DMS153 treated with DMSO at 0.1 percent for 48 hours (cell line): ENCODE measurements around the gene ATP11A.
A peak's percentile ranks its signal among the peaks of the same experiment; 100 is the strongest.
"Not testable (repeated sequence)": the region's sequence is repeated elsewhere in the genome, so short reads cannot be mapped to it uniquely, and the experiment has no call there.

ENCODE experiments used
- DNase-seq: peaks from one replicate; lab custom pipeline; 2025; ENCODE audit not compliant: unreplicated experiment; lab: John Stamatoyannopoulos, UW

The ATP11A gene

DNA sequence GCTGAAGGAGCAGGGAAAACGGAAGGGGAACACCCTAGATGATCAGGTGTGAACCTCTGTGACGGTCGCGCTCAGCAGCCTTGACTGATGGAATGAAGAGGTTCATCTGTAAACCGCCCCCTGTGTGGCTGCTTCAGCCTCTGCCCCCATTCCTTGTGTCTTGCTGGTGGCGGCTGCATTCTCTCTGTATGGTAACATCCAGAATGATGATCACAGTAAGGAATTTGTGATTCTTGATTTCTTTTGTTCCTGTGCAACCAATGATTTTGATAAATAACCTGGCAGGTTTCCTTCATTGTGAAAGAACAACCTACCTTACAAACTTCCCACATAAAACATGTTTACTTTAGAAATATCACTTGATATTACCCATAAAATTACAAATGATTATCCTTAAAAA is 160.4 kb downstream of the ATP11A start:
- no peak for DNase-seq

DNA sequence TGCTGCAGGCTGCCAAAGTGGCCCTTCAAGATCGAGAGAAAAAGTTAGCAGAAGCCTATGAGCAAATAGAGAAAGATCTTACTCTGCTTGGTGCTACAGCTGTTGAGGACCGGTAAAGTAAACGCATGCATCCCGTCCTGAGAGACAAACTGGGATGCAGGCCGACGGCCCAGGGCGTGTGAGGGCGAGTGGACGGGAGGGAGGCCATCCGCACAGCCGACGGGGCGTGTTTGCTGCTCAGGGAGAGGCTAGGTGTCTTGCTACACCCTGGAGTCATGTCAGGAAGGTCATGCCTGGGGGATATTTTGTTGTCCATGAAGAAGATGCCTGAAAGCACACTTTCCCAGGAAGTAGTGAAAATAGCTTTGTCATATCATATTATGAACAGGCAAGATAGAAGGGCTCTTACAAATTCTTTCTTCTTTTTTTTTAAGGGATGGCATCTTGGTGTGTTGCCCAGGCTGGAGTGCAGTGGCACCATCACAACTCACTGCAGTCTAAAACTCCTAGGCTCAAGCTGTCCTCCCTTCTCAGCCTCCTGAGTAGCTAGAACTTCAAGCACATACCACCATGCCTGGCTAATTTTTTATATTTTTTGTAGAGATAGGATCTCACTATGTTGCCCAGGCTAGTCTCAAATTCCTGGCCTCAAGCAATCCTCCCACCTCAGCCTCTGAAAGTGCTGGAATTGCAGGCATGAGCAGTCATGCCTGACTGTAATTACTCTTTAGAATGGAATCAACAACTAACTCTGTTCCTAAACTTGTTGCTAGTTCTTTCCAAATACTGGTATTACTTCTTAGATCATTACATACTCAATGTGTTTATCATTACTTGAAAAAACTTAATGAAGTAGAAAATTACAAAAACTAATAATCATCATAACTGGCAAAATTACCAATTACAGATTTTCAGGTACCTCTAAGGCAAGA is 161.5 kb downstream of the ATP11A start:
- no peak for DNase-seq

DNA sequence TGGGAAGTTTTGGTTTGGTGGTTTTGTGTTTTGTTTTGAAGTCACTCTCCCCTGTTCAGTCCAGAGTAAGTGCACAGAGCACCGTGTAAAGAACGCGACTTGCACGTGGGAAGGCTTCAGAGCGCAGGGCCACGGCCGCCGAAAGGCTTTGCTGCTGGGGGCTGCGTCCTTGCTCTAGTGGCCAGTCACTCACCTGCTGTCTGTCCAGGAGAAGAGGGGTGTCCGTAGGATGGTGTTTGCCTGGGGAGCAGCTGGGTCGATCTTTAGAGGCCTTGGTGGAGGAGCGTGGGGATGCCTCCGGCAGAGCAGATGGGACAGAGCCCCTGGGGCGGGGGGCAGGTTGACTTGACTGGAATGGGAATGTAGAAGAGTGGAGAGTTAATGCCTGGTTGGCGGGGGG is 162.6 kb downstream of the ATP11A start:
- DNase-seq = no peak

DNA sequence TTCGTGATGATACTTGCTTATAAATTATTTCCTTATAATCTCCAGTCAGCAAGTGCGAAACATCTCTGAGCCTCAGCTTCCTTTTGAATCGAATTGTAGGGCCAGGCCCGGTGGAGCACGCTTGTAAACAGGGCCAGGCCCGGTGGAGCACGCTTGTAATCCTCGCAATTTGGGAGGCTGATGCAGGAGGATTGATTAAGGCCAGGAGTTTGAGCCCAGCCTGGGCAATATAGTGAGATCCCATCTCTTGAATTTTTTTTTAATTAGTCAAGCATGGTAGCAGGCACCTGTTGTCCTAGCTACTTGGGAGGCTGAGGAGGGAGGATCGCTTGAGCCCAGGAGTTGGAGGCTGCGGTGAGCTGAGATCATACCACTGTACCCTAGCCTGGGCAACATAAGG is 163.0 kb downstream of the ATP11A start:
- no peak for DNase-seq

DNA sequence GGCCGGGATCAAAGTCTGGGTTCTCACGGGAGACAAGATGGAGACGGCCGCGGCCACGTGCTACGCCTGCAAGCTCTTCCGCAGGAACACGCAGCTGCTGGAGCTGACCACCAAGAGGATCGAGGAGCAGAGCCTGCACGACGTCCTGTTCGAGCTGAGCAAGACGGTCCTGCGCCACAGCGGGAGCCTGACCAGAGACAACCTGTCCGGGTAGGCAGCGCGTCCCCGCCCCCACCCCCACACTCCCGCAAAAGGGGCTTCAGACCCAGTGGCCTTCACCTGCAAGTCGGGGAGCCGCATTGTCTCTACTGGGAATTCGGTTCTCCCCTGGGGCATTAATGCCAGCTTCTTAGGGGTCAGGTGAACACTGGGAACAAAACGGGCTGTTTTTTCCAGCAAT is 164.5 kb downstream of the ATP11A start:
- no peak for DNase-seq

DNA sequence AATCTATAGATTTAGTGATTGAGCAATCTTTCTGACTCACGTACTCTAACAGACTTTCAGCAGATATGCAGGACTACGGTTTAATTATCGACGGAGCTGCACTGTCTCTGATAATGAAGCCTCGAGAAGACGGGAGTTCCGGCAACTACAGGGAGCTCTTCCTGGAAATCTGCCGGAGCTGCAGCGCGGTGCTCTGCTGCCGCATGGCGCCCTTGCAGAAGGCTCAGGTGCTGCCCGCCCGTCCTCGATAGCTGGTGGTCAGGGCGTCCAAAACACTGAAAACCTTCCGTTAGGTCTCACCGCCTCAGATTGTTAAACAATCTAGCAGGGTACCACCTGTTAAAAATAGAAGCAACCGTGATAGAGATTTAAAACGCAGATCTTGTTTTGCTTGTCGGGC is 166.0 kb downstream of the ATP11A start:
- no peak for DNase-seq

DNA sequence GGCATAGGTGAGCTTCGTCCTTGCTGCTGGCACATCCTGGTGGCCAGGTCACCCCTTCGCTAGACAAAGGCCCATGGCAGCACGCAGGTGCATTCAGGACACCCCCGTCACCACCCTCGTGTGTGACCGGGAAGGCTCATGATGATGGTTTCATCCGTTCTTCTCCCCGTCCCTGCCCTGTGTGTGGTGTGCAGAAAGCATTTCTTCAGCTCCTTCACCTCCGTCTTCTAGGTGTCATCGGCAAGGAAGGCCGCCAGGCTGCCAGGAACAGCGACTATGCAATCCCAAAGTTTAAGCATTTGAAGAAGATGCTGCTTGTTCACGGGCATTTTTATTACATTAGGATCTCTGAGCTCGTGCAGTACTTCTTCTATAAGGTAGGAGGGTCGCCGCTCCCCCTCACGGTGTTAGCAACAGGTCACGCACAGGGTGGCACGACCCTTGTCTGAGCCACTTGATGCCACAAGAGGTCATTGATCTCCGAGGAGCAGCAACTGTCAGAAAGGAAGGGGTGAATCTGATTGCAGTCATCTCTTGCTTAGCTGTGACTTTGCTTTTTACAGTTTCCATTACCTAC is 168.2 kb downstream of the ATP11A start:
- DNase-seq = no peak

DNA sequence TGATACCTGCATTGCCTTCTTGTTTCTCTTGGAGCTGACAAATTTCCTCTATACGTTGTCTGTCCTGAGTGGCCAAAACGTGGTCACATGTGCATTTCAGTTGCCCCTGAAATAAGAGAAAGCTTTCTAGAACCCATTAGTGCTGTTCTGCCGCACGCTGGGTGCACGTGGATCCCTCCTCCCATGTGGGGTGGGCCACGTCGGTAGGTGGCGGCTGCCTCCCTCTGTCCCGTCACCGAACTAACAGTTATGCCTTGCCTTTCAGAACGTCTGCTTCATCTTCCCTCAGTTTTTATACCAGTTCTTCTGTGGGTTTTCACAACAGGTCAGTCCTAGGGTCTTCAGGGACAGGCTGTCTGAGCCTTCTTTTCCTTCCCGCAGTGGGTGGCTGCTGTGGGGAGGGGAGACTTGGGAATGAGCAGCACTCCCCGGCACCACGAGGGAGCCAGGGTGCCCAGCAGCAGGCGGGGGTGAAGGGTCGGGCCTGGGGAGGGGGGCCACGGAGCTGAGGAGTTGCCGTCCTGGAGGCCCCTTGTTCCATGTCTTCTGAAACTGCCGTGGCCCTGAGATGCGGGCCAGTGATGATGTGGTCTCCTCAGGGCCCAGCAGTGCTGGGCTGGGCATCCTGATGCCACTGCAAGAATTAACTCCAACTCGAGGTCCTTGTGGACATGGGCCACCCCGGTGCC is 169.4 kb downstream of the ATP11A start:
- no peak for DNase-seq

DNA sequence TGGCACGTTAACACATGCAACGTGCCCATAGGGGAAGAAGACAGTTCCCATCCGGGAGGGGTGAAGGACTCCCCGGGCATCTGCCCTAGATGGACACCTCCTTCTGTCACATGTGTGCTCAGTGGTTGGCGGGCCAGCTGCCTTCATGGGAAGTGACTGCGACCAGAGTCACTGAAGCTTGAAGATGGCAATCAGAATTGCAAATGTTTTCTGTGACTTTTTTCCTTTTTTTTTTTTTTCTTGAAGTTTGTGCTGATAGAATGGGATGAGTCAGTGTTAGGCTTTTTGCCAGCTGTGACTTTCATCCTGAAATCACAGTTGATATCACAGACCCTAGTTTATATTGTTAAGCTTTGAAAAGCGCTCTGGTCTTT is 170.0 kb downstream of the ATP11A start:
- no peak for DNase-seq

DNA sequence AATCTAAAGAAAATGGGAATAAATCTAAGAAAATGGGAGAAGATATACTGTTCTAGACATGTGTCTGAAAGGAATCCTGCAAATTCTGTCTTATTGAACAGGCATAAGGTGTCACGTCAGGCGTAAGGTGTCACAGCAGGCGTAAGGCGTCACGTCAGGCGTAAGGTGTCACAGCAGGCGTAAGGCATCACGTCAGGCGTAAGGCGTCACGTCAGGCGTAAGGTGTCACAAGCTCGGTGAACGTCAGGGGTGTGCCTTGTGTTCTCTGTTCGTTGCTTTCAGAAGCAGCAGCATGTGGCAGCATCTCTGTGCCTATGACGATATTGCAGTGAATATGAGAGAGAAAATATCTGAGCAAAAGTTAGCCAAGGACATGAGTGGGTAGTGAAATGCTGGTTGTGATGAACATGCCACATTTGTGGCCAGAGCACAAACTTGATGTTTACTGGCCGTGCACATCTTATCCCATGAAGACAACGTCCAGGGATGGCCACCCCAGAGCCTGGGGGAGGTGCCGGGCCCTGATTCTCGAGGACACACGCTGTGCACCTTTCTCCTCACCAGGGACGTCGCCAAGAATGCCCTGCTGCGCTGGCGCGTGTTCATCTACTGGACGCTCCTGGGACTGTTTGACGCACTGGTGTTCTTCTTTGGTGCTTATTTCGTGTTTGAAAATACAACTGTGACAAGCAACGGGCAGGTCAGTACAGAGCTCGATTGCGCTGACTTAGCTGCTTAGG is 172.2 kb downstream of the ATP11A start:
- no peak for DNase-seq

DNA sequence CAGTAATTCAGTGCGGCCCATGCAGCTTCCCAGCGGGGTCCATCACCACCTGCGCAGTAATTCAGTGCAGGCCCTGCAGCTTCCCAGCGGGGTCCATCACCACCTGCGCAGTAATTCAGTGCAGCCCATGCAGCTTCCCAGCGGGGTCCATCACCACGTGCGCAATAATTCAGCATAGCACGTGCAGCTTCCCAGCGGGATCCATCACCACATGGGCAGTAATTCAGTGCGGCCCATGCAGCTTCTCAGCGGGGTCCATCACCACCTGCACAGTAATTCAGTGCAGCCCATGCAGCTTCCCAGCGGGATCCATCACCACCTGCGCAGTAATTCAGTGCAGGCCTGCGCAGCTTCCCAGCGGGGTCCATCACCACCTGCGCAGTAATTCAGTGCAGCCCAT is 173.5 kb downstream of the ATP11A start:
- not testable (repeated sequence) for DNase-seq

DNA sequence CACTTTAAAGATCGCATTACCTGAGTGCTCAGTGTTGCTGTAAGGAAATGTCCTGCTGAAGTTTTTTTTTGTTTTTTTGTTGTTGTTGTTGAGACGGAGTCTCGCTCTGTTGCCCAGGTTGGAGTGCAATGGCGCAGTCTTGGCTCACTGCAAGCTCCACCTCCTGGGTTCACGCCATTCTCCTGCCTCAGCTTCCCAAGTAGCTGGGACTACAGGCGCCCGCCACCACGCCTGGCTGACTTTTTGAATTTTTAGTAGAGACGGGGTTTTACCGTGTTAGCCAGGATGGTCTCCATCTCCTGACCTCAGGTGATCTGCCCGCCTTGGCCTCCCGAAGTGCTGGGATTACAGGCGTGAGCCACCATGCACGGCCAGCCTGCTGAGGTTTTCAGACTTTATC is 175.6 kb downstream of the ATP11A start:
- DNase-seq = not testable (repeated sequence)

DNA sequence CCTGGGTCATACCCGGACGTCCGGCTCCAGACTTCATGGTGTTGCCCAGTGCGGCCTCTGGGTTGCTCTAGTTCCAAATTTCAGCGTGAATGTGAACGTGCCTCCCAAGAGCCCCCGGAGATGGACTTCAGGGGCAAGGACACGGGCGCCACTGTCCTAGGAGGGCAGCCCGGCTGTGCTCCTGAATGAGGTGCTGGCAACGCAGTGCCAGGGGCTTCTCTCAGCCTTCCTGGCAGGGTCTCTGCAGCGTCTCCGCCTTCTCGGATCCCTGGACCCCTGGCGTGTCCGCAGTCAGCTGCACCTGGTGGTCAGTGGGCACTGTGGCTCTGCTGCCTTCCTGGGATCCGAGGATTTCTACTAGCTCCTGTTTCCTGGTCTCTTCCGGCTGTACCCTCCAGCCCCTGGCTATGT is 177.5 kb downstream of the ATP11A start:
- no peak for DNase-seq

DNA sequence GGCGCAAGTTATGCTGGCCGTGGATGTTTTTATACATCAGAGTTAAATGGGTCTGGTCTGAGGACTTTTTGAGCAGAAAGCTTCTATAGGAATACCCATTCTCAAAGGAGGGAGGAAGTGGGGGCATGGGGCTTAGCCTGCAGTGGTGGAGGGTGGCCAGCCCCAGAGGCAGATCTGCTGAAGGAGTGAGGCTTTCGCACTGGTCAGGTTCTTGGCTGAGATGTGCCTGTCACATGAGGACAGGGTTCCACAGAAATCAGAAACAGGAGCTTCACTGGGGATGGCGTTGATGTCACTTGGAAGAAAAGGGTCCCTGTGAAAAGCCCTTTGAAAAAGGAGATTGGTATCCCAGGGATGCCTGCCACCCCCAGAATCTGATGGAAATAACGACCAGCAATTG is 178.5 kb downstream of the ATP11A start:
- DNase-seq = no peak

DNA sequence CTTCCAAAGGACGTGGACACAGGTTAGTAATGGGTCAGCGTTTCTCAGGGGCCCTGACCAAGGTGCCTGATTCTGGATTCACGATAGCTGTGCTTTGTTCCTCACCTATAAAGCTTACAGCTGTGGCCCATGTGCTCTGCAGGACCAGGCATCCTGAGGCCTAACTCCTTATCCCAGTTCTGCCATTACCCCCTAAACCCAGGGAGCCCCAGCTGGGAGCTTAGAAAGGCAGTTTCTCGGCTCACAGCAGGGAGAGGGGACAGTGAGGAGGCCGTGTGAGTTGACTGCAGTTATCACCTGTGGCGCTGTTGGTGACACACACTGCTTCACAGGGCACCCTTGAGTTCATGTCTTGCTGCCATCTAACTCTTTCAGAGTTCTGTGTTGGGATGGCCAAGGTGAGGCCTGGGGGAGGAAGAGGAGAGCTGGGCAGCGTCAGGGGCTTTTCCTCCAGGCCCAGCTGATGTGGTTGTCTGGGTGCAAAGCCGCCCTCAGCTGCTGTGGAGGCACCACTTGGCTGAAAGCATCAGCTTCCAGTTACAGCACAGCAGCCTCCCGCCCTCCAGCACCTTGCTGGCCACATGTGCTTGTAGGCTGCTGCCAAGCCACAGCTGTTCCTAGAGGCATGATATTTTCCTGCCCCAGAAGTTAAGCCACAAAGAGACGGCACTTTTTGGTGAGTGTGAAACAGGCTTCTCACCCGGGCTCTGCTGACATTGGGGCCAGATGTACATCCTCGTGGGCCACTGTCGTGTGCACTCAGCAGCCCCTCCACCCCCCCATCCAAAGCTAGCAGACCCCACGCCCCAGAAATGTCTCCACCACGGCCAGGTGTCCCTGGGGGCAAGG is 179.6 kb downstream of the ATP11A start:
- DNase-seq = no peak

DNA sequence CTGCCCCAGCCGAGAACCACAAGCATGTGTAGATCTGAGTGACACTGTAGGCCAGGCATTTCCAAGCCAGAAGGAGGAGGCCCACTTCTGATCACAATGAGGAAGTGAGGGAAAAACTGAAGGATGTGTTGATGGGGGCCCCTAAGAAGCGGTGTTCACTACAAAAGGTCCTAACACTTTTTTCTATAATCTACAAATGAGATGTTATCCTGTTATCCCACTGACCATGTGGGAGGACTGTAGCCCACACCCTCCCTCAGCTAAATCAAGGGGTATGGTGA is 180.2 kb downstream of the ATP11A start:
- no peak for DNase-seq

DNA sequence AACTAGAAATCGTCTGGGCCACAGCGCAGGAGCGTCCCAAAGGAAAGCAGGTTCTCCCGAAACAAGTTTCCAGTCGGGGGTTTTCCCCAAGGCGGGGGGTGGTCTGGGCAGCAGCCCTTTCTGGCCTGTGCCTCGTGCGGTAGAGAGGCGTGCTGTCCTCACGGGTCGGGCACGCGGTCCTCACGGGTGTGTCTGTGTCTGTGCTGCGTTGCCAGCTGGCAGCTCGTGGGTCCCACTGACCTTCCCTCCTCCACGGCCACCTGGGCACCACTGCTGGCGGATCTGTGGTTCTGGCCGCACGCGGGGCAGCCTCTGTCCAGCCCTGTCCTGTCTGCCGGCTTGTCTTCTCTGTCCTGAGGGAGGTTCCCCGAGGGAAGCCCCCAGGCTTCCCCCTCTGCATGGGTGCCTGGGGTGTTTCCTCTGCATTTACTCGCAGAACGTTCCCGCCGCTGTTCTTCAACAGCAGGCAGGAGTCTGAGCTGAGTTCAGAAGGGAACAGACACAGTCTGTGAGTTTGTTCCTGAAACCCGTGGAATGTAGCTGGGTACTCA is 181.0 kb downstream of the ATP11A start:
- DNase-seq = no peak

DNA sequence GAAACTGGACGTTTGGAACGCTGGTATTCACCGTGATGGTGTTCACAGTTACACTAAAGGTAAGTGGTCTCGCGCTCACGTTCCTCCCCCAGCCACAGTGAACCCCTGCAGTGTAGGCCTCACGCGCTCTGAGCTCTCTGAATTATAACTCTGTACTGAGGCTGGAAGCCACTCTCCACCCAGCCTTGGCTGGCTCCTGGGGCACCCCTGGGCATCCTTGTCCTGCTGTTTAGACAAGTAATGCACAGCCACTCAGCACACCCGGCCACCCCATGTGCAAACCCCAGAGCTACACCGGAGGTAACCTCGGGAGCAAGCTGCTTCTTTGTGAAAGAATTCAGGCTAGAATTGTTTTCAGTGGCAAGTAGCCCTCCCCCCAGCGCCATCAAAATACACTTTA is 181.9 kb downstream of the ATP11A start:
- DNase-seq = no peak

DNA sequence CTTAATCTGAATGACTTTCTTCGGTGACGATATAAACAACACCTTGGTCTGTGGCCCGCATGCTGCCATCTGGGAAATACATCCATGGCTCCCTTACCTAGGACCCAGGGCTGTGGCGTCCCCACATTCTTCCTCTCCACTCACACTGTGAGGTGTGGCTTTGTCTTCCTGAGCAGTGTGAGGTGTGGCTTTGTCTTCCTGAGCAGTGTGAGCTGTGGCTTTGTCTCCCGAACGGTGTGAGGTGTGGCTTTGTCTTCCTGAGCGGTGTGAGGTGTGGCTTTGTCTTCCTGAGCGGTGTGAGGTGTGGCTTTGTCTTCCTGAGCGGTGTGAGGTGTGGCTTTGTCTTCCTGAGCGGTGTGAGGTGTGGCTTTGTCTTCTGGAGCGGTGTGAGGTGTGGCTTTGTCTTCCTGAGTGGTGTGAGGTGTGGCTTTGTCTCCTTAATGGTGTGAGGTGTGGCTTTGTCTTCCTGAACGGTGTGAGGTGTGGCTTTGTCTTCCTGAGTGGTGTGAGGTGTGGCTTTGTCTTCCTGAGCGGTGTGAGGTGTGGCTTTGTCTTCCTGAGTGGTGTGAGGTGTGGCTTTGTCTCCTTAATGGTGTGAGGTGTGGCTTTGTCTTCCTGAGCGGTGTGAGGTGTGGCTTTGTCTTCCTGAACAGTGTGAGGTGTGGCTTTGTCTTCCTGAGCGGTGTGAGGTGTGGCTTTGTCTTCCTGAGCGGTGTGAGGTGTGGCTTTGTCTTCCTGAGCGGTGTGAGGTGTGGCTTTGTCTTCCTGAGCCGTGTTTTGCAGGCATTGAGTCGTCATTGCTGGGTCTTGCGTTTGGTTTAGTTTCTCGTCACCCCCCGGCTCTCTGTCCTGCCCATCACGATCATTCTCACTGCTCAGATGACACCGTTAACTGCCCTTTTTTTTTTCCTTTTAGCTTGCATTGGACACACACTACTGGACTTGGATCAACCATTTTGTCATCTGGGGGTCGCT is 183.1 kb downstream of the ATP11A start:
- DNase-seq = peak; percentile 35
